ENCODE measurements around the gene ZBED3. TPM values are rescaled to one million over a fixed set of nuclear protein-coding genes. Genes with fewer than 3 reads are reported as not detected.

Gene ZBED3, protein sequence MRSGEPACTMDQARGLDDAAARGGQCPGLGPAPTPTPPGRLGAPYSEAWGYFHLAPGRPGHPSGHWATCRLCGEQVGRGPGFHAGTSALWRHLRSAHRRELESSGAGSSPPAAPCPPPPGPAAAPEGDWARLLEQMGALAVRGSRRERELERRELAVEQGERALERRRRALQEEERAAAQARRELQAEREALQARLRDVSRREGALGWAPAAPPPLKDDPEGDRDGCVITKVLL
- 6.0 and 9.8 TPM in 2 replicates for total RNA-seq

DNA sequence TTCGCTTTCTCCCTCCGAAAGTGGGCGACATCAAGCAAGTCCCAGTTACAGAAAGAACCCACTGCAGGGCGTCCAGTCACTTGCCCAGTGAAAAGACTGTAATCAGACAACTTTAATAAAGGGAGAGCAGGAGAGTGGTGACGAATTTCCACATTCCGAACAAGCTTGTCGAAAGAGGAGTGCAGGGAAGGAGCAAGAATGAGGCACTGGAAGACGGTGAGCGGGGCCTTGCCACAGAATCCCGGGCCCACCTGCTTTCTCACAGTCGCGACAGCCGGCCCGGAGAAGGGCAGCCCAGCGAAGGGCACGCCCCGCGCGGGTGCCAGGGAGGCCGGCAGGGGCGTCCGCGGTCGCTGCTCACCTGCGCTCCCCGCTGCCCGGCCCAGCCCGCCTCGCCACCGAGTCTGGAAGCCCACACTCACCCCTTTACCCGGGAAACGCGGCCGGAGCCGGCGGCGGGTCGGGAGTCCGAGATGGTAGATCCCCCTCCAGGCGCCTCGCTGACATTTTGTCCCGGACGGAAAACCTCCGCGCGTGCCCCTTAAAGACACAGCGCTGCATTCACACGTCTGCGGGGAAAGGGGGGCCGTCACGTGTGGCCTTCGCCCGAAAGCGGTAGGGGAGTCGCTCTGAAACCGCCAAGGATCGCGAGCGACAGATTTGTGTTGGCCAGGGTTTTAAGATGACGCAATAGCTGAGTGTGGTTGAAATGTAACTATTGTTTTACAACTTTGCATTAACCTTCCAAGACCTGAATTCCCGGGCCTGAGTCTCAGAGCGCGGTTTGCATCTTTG, at the start of gene ZBED3:
Gene ZBED3, minus strand, starts transcription at position 597 of the 795 bp plus-strand sequence. CDS start 9,407 bp downstream, outside the sequence.
- TF ChIP-seq, protein P1, sequence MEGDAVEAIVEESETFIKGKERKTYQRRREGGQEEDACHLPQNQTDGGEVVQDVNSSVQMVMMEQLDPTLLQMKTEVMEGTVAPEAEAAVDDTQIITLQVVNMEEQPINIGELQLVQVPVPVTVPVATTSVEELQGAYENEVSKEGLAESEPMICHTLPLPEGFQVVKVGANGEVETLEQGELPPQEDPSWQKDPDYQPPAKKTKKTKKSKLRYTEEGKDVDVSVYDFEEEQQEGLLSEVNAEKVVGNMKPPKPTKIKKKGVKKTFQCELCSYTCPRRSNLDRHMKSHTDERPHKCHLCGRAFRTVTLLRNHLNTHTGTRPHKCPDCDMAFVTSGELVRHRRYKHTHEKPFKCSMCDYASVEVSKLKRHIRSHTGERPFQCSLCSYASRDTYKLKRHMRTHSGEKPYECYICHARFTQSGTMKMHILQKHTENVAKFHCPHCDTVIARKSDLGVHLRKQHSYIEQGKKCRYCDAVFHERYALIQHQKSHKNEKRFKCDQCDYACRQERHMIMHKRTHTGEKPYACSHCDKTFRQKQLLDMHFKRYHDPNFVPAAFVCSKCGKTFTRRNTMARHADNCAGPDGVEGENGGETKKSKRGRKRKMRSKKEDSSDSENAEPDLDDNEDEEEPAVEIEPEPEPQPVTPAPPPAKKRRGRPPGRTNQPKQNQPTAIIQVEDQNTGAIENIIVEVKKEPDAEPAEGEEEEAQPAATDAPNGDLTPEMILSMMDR (IDR thresholded peaks at IDR 0.05; ENCODE audit: insufficient read depth, low read length, poor library complexity, severe bottlenecking), result peak; percentile 51
- peak; percentile 79 for DNase-seq (ENCODE audit: low read depth)
- peak within 1 kb of the TSS; percentile 74 for H3K4me3 ChIP-seq (ENCODE audit: low read depth, low read length)
- no peaks in the 10 kb centered on the region for H3K36me3 ChIP-seq (ENCODE audit: control insufficient read depth, insufficient read depth, low read length)
- no peaks in the 10 kb centered on the region for H3K27me3 ChIP-seq (ENCODE audit: control insufficient read depth, insufficient read depth, low read length)

DNA sequence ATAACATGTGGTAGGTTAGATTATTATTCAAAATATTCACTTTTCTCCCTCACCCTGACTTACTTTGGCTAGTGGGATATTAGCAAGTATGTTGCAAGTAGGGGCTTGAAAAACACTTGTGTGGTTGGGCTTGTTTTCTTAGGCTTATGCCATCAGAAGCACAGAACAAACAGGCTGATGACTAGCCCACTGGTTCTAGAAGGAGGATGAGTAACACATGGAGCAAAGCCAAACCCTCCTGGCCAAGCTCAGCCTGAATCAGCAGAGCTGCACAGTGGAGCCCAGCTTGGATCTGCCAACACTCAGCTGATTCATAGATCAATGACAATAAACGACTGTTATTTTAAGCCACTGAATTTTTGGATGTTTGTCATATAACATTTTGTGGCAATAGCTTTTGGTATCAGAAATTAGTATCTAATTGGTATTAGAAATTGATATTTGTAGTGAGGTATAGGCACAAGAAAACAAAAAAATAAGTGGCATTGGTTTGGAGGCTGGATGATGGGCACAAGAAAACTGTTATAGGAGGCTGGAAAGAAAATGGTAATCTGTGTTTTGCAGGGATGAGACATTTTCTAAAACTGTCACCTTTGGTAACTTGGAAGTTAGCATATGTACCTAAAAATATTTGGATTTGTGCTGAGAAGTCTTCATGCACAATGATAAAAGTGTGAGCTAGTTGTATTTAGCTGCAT, 46.1 kb upstream of the ZBED3 start:
- Histone ChIP-seq H3K36me3 (ENCODE audit: control insufficient read depth, insufficient read depth, low read length) (no peaks in the 10 kb centered on the region), H3K27me3 (ENCODE audit: control insufficient read depth, insufficient read depth, low read length) (peaks cover 2% of the 10 kb centered on the region), H3K4me3 (ENCODE audit: low read depth, low read length) (no peak overlapping the region)
- TF ChIP-seq, protein P1 (IDR thresholded peaks at IDR 0.05; ENCODE audit: insufficient read depth, low read length, poor library complexity, severe bottlenecking), result no peak
- DNase-seq (ENCODE audit: low read depth), result peak; percentile 96

DNA sequence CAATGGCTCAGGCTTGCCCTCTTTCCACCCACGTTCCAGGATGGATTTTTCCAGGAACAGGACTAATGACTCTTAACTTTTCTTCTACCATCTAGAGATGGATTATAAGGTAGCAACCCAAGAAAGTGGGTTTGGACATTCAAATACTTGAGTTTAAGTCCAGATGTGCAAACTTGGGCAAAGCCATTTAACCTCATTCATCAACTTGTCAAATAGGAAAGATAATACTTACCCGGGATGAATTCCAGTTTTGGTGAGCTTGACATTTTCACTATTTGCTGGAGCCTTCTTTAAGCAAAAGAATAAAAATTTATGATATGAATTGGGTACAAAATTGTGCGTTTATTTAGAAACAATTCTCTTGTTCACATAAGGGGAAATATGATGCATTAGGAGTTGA, 44.3 kb upstream of the ZBED3 start:
- no peaks in the 10 kb centered on the region for H3K27me3 ChIP-seq (ENCODE audit: control insufficient read depth, insufficient read depth, low read length)
- H3K36me3 ChIP-seq (ENCODE audit: control insufficient read depth, insufficient read depth, low read length), result no peaks in the 10 kb centered on the region
- TF ChIP-seq, protein P1 (IDR thresholded peaks at IDR 0.05; ENCODE audit: insufficient read depth, low read length, poor library complexity, severe bottlenecking), result no peak
- H3K4me3 ChIP-seq (ENCODE audit: low read depth, low read length), result no peak overlapping the region
- DNase-seq (ENCODE audit: low read depth), result no peak

DNA sequence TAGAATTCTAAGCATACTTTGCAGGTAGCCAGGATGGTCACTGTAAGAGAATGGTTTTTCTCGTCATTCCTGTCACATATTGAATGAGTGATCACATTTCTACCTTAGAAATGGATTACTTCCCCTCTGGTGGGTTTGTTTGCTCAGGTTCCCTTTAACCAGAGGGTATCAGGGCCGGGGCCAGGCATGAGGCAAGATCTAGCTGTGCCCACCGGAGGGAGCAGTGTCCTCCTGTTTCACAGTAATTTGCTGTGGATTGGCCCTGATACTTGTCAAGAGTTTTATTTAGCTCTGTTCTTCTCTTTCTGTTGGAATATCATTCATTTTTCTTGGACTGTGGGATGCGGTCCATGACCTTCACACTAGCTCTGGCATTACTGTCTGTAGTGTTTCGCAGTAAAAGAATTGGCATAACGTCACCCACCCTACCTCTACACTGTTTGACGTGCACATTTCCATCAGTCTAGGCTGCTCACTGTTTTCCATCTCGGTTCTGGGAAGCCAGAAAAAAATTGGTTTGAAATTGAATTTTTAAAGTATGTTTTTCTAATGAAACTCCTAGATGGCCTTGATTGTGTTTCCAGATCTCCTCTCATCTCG, 42.4 kb upstream of the ZBED3 start:
- DNase-seq (ENCODE audit: low read depth), result no peak
- TF ChIP-seq, protein P1 (IDR thresholded peaks at IDR 0.05; ENCODE audit: insufficient read depth, low read length, poor library complexity, severe bottlenecking), result peak; percentile 53
- no peak overlapping the region for H3K4me3 ChIP-seq (ENCODE audit: low read depth, low read length)
- H3K36me3 ChIP-seq (ENCODE audit: control insufficient read depth, insufficient read depth, low read length), result no peaks in the 10 kb centered on the region
- H3K27me3 ChIP-seq (ENCODE audit: control insufficient read depth, insufficient read depth, low read length), result no peaks in the 10 kb centered on the region

DNA sequence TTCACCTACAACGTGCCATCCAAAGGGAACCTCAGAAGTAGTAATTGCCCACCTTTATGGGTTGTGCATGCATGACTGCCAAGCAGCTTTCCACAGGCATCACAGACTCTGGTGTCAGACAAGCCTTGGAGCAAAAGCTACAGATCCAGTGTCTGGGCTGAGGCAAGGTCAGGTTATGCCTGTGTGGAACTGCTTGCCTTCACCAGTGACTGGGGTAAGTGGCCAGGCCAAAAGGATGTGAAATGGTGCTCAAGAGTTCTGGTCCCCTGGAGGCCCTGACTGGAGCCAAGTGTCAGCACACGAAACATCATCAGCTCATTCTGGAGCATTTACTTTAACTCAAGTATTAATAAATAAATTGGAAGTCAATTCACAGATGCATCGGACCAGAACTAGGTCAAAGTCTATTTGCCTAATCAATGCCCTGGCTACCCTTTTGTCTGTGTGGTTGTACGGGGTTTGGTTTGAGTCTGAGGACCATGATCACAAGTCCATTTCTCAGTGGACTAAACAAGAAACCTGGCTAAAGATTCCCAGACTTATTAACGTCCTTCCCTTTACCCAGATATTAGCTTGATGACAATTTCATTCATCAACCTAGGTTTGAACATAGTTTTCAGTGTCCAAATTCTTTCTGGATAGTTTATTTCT, 41.5 kb upstream of the ZBED3 start:
- TF ChIP-seq, protein P1 (IDR thresholded peaks at IDR 0.05; ENCODE audit: insufficient read depth, low read length, poor library complexity, severe bottlenecking), result no peak
- Histone ChIP-seq H3K27me3 (ENCODE audit: control insufficient read depth, insufficient read depth, low read length) (no peaks in the 10 kb centered on the region), H3K4me3 (ENCODE audit: low read depth, low read length) (no peak overlapping the region), H3K36me3 (ENCODE audit: control insufficient read depth, insufficient read depth, low read length) (no peaks in the 10 kb centered on the region)
- no peak for DNase-seq (ENCODE audit: low read depth)

All from kidney epithelial cell (primary cell).